Peyer's patch (tissue), 4 donors: Measurements from ENCODE around the gene CSNK2A1.

Experiments used
- POLR2A ChIP-seq, 2 donors: fragments of 450-650 bp; IDR thresholded peaks; one replicate each; pipeline ENCODE4 v1.5.1; 2017; ENCODE audit warnings: antibody characterized with exemption in 2 of 2, mild to moderate bottlenecking in 2 of 2, moderate library complexity in 2 of 2
- TF ChIP-seq, protein P1 (sequence below), 6 experiments: fragments of 450-650 bp in 4 of 6; fragments of 200-600 bp in 2 of 6; sonication (generic) in 1 of 6; IDR thresholded peaks; one replicate each; pipeline ENCODE4 v1.5.1; 2017 to 2019; ENCODE audit warnings: antibody characterized with exemption in 6 of 6, mild to moderate bottlenecking in 3 of 6, moderate library complexity in 1 of 6

DNA sequence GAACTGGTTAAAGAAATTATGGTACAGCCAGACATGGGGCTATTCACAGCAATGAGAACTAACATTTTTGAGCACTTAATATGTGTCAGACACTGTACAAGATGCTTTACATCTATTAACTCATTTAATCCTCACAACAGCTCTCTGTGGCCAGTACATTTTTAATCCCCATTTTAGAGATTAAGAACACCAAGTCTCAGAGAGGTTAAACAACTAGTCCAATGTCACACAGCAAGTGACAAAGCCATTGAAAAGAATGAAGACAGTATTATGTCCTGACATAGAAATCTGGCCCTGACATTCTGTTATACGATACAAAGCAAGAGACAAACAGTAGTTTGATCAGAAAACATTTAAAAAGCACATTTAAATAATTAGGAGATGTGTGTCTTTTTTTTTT is 3.8 kb upstream of the CSNK2A1 start:
- TF ChIP-seq POLR2A (IDR thresholded peaks at IDR 0.05), result no peak
- TF ChIP-seq, protein P1, sequence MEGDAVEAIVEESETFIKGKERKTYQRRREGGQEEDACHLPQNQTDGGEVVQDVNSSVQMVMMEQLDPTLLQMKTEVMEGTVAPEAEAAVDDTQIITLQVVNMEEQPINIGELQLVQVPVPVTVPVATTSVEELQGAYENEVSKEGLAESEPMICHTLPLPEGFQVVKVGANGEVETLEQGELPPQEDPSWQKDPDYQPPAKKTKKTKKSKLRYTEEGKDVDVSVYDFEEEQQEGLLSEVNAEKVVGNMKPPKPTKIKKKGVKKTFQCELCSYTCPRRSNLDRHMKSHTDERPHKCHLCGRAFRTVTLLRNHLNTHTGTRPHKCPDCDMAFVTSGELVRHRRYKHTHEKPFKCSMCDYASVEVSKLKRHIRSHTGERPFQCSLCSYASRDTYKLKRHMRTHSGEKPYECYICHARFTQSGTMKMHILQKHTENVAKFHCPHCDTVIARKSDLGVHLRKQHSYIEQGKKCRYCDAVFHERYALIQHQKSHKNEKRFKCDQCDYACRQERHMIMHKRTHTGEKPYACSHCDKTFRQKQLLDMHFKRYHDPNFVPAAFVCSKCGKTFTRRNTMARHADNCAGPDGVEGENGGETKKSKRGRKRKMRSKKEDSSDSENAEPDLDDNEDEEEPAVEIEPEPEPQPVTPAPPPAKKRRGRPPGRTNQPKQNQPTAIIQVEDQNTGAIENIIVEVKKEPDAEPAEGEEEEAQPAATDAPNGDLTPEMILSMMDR (IDR thresholded peaks at IDR 0.05), result no peak
